DND-41 (cell line): ENCODE results near the gene CPO.
A peak's percentile ranks its signal among the peaks of the same experiment; 100 is the strongest.

Experiments
- ATAC-seq: fragments of 200-7000 bp; cut with Tn5 transposase; 3 replicates; pipeline ENCODE4 v1.9.1; 2021; ENCODE audit warnings: low read depth; ENCODE audit not compliant: insufficient read depth
- DNase-seq: peaks from one replicate; pipeline ENCODE4 v3.0.0-alpha.2; 2020
- H2AFZ ChIP-seq: 2 replicates; pipeline ENCODE4 v1.6.0; 2012; ENCODE audit warnings: low read depth, low read length
- H3K27ac ChIP-seq: 2 replicates; pipeline ENCODE4 v1.5.1; 2012; ENCODE audit warnings: low read length, inconsistent platforms
- H3K27me3 ChIP-seq: fragments of 200-600 bp; sonication (generic); 2 replicates; pipeline ENCODE4 v1.6.0; 2012; ENCODE audit warnings: low read length, mild to moderate bottlenecking, inconsistent platforms; ENCODE audit not compliant: insufficient read depth, poor library complexity
- H3K36me3 ChIP-seq: 2 replicates; pipeline ENCODE4 v1.5.1; 2012; ENCODE audit warnings: low read length, inconsistent platforms; ENCODE audit not compliant: insufficient read depth
- H3K4me1 ChIP-seq: 2 replicates; pipeline ENCODE4 v1.5.1; 2012; ENCODE audit warnings: mild to moderate bottlenecking, low read length; ENCODE audit not compliant: insufficient read depth
- H3K4me2 ChIP-seq: 2 replicates; pipeline ENCODE4 v1.6.0; 2012; ENCODE audit warnings: mild to moderate bottlenecking, moderate library complexity, low read length, inconsistent platforms; ENCODE audit not compliant: insufficient read depth
- H3K4me3 ChIP-seq, 2 experiments: fragments of 200-600 bp in 1 of 2; shearing (Covaris generic) in 1 of 2; 2 replicates each; pipeline ENCODE4 v1.5.1; 2012 to 2016; ENCODE audit warnings: inconsistent platforms in 2 of 2, low read length in 2 of 2, mild to moderate bottlenecking in 2 of 2, low read depth in 1 of 2, moderate library complexity in 1 of 2
- H3K79me2 ChIP-seq: 2 replicates; pipeline ENCODE4 v1.6.0; 2012; ENCODE audit warnings: low read length, inconsistent platforms; ENCODE audit not compliant: insufficient read depth
- H3K9ac ChIP-seq: 2 replicates; pipeline ENCODE4 v1.6.0; 2012; ENCODE audit warnings: low read depth, mild to moderate bottlenecking, inconsistent platforms, low read length, moderate library complexity
- H3K9me3 ChIP-seq: 2 replicates; pipeline ENCODE4 v1.5.1; 2012; ENCODE audit warnings: low read length, moderate library complexity, mild to moderate bottlenecking, inconsistent platforms; ENCODE audit not compliant: insufficient read depth, severe bottlenecking
- H4K20me1 ChIP-seq: 2 replicates; pipeline ENCODE4 v1.6.0; 2012; ENCODE audit warnings: low read length; ENCODE audit not compliant: insufficient read depth
- CTCF ChIP-seq: IDR thresholded peaks from 2 replicates; pipeline ENCODE4 v1.5.1; 2012; ENCODE audit warnings: borderline replicate concordance, low read length, moderate library complexity, mild to moderate bottlenecking; ENCODE audit not compliant: poor library complexity, severe bottlenecking; ENCODE audit errors: extremely low read depth
- EZH2 ChIP-seq: IDR thresholded peaks from 3 replicates; pipeline ENCODE4 v1.6.1; 2012; ENCODE audit warnings: borderline replicate concordance, low read depth, mild to moderate bottlenecking, moderate library complexity, low read length, inconsistent platforms; ENCODE audit not compliant: severe bottlenecking

The CPO gene

GRCh38 chr2:206980413-206980812, 41.1 kb downstream of the CPO start:
- ATAC-seq (no peak), DNase-seq (no peak)
- Histone ChIP-seq H3K4me3 (no peak overlapping the region), H3K9ac (no peak overlapping the region), H4K20me1 (no peaks in the 10 kb centered on the region), H3K27me3 (peaks cover 4% of the 10 kb centered on the region), H3K27ac (no peak overlapping the region), H3K4me2 (no peak overlapping the region), H3K9me3 (no peaks in the 10 kb centered on the region), H3K36me3 (no peaks in the 10 kb centered on the region), H3K4me1 (no peaks in the 10 kb centered on the region), H2AFZ (no peak overlapping the region), H3K79me2 (no peaks in the 10 kb centered on the region)
- TF ChIP-seq CTCF (no peak), EZH2 (no peak)

GRCh38 chr2:206981086-206981674, 41.9 kb downstream of the CPO start:
- no peaks in the 10 kb centered on the region for H3K9me3 ChIP-seq
- H4K20me1 ChIP-seq: no peaks in the 10 kb centered on the region
- H3K4me2 ChIP-seq: no peak overlapping the region
- DNase-seq (no peak), ATAC-seq (no peak)
- no peaks in the 10 kb centered on the region for H3K36me3 ChIP-seq
- H3K4me1 ChIP-seq: no peaks in the 10 kb centered on the region
- H3K27me3 ChIP-seq: peaks cover 5% of the 10 kb centered on the region
- no peak overlapping the region for H3K27ac ChIP-seq
- no peak for TF ChIP-seq EZH2
- no peak overlapping the region for H3K4me3 ChIP-seq
- no peaks in the 10 kb centered on the region for H3K79me2 ChIP-seq
- H2AFZ ChIP-seq: no peak overlapping the region
- H3K9ac ChIP-seq: no peak overlapping the region

DNA sequence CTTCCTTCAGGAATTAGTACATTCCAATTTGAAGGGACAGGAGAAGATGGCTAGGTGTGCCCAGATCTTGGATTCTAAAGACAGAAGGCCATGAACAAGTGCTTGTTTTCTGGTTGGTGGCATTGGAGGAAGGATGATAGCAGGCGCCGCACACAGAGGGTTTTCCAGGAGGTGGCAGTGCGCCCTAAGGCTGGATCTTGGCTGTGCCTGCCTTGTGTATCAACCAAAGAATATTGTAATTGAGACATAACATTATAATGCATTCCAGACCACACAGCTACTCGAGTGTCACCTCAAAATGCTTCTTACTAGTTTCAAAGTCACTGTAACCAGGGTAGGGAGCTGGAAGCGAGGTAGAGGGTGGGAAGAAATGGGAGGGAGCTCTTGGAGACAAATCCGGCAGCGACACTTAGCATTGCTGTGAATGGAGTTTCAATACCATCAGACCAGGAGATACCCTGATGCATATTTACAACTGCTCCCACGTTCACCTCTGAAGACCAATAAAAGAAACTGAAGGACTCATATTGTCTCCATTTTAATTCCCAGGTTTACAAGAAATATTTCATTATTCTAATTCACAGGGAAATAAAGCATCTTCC, 42.5 kb downstream of the CPO start:
- DNase-seq (peak; percentile 38), ATAC-seq (peak; percentile 68; the same call in 2 of the 3 replicates)
- H3K27me3 ChIP-seq: peaks cover 9% of the 10 kb centered on the region
- H3K4me2 ChIP-seq: no peak overlapping the region
- no peaks in the 10 kb centered on the region for H3K9me3 ChIP-seq
- TF ChIP-seq CTCF (peak; percentile 70), EZH2 (no peak)
- no peaks in the 10 kb centered on the region for H3K79me2 ChIP-seq
- H3K27ac ChIP-seq: no peak overlapping the region
- no peaks in the 10 kb centered on the region for H3K36me3 ChIP-seq
- H3K4me3 ChIP-seq: no peak overlapping the region
- no peaks in the 10 kb centered on the region for H4K20me1 ChIP-seq
- H3K4me1 ChIP-seq: no peaks in the 10 kb centered on the region
- no peak overlapping the region for H2AFZ ChIP-seq
- no peak overlapping the region for H3K9ac ChIP-seq

- H3K4me3 ChIP-seq: no peak overlapping the region
- DNase-seq (no peak), ATAC-seq (no peak)
- H3K27ac ChIP-seq: no peak overlapping the region
- H2AFZ ChIP-seq: no peak overlapping the region
- H3K36me3 ChIP-seq: no peaks in the 10 kb centered on the region
- peaks cover 9% of the 10 kb centered on the region for H3K27me3 ChIP-seq
- H3K79me2 ChIP-seq: no peaks in the 10 kb centered on the region
- TF ChIP-seq CTCF: no peak
- no peak for TF ChIP-seq EZH2
- no peaks in the 10 kb centered on the region for H3K9me3 ChIP-seq
- no peak overlapping the region for H3K4me2 ChIP-seq
- H4K20me1 ChIP-seq: no peaks in the 10 kb centered on the region
- no peak overlapping the region for H3K9ac ChIP-seq
- H3K4me1 ChIP-seq: no peaks in the 10 kb centered on the region
Observed at GRCh38 chr2:206982360-206982955, 43.1 kb downstream of the CPO start.
